Hematopoietic multipotent progenitor cell (in vitro differentiated cells): Measurements from ENCODE around the gene POU2F3. TPM values are rescaled to one million over a fixed set of nuclear protein-coding genes. Genes with fewer than 3 reads are reported as not detected.

ENCODE experiments used
- DNase-seq, 3 donors: peaks; one replicate each; pipeline ENCODE4 v3.0.0-alpha.2; 2011 to 2015; ENCODE audit warnings: low read depth in 2 of 3, low spot score in 2 of 3
- total RNA-seq: library from RNA; depleted of rRNA; stranded (reverse); fragments of >200 nt; gene quantifications from one replicate; pipeline ENCODE4 v1.2.3, GENCODE V29; 2012

POU2F3 gene
- total RNA-seq, 1 donor, result not detected

GRCh38 chr11:120210626-120211521, 29.1 kb upstream of the POU2F3 start, which contains the start of gene OAF:
Gene OAF, plus strand, starts transcription at chr11:120211032. Its CDS starts 248 bp downstream, at chr11:120211280.
- peak; percentile 21 to 91 (median 87) for DNase-seq

GRCh38 chr11:120211522-120212258, 28.2 kb upstream of the POU2F3 start:
- no peak for DNase-seq

DNA sequence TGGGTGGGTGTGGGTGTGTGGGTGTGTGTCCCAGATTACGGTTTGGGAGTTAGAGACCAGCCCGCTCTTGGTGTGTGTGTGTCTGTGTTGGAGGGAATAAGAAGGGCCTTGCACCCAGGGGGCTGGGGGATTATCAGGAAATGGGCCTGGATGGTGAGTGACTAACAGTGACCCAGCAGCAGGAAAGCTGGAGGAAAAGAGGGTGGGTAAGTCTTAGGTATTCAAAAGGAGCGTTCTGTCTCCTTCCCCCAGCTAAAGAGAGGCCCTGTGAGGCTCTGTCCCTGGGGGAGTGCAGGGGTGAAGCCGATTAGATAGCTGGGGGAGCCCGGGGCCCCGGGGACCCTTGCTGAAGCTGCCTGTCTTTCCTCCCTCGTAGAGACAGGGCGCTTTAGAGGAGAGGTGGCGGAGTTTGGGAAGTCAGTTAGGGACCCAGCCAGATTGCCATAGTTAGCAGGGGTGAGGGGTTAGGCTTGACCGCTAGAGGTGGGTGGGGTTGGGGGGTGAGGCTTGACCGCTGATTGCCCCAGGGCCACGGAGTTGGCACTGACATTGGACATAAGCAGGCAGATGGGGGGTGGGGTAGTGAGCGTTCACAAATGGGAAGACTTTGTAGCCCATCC, 27.6 kb upstream of the POU2F3 start:
- no peak for DNase-seq

GRCh38 chr11:120212926-120213325, 27.0 kb upstream of the POU2F3 start:
- DNase-seq, result no peak

GRCh38 chr11:120214581-120214980, 25.4 kb upstream of the POU2F3 start:
- no peak for DNase-seq

DNA sequence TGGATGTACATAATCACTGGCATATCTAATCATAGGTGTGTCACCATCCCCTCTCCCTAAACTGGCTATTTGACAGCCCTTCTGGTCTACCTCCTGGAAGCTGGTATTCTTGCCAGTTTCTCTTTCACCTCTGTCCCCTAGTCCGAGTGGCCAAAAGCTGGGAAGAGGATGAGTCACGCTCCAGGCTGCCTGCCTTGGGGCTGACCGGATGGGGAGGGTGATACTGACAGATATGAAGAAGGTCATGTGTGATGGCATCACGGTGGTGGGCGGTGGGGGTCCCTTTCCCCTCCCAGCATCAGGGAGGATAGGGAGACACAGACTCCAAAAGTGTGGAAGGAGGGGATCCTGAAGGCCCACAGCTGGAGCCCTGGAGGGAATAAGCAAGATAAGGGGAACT, 24.3 kb upstream of the POU2F3 start:
- DNase-seq, result no peak

DNA sequence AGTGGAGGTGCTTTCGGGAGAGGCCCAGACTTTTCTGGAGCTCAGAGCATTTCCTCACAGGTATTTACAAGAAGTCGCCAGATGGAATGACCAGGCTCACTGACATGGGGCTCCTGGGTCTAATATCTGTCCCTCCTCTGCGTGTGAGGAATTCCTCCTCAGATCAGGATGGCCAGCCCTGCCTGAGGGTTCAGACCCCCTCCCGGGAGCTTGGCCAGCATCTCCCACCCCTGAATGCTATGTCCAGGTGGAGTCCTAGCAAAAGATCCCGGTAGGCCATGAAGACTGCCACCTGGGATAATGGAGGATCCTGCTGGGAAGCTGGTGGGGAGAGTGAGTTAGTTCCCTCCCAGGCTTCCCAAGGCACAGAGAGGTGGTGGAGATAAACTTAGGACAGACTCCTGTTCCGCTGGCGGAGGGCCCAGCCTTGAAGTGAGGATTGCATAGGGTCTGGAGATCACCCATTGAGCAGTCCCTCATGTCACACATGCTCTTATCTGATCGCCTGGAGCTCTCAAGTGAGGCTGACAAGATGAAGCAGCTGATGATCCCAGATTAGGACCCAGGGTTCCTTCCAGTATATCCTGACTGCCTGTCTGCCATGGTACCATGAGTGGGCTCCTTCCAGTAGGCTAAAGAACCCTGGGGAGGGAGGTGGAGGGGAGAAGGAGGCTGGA, 23.4 kb upstream of the POU2F3 start:
- no peak for DNase-seq

DNA sequence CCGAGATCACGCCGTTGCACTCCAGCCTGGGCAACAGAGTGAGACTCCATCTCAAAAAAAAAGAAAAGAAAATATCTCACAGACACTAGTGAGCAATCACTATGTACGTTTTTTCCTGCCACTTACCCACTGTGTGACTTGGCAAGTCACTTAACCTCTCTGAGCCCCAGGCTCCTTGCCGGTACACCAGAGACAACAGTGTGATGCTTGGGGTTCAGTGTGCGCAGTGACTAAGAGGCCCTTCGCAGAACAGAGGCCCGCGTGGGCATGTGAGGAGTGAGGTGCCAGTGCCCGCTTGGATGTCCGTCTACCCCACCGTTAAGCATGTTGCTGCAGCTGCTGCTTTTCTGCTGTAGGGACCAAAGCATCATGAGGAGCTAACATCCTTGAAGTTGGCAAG, 22.4 kb upstream of the POU2F3 start:
- DNase-seq, result no peak

- DNase-seq, result no peak
Measured at GRCh38 chr11:120217941-120218694, 21.8 kb upstream of the POU2F3 start.

DNA sequence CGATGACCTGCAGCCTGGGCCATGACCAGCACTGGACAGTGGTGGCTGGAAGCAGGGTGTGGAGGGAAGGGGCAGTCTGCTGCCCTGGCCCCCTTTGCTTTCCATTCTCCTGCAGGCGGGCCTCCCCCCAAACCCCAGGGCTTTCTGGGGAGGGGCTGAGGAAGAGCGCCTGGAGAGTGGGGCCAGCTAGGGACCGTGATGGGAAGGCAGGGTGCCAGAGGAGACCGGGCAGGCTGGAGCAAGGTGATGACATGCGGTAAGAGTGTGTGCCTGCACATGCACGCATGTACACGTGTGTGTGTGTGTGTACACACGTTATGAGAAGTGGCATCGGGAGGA, 21.3 kb upstream of the POU2F3 start:
- no peak for DNase-seq

- DNase-seq, result no peak
Measured at GRCh38 chr11:120219232-120219937, 20.6 kb upstream of the POU2F3 start.

GRCh38 chr11:120219938-120220746, 19.8 kb upstream of the POU2F3 start:
- no peak for DNase-seq

DNA sequence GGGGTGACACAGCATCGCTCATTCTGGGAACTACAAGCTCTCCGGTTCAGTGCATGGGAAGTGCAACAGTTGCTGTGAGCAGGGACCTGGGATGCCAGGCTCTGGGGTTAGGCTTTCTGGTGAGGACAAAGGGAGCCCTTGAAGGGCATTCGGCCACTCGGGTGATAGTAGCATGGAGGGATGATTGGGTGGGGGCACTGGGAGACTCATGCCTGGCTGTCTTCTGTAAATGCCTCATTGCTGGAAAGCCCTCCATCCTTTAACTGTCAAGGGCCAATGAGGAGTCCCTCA, 19.2 kb upstream of the POU2F3 start:
- no peak for DNase-seq

GRCh38 chr11:120221115-120221752, 18.7 kb upstream of the POU2F3 start:
- DNase-seq, result no peak

DNA sequence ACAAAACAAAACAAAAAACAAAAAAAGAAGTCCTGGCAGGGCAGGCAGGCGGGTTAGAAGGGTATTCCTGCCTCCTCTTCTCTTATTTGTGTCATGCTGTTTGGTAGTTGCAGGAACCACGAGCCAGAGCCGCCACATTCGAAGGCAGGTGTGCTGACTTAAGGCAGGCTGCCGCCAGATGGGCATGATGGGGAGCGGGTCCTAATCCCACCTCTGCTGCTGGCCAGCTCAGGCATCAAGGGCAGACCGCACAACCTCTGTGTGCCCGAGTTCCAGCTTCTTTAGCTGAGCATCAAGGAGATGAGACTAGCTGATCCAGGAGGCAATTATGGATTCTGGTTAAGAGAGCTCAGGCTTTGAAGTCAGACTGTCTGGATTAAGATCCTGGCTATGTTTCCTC, 17.0 kb upstream of the POU2F3 start:
- no peak for DNase-seq

DNA sequence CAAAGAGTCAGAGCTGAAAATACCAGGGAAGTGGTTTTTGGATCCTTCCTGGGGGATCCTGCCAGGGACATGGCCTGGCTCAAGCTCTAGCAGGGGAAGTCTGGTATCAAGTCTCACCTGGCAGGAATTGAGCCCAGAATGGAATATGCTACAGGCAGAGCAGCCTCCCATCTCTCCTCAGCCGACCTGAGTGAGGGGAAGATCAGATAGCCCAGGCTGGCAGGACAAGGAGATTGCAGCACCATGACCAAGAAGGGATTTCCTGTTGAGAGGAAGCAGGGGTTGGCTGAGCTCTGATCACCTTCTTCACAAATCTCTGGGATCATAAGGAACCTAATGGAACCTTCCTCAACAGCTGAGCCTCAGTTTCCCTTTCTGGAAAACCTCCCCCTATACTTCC, 16.1 kb upstream of the POU2F3 start:
- no peak for DNase-seq

GRCh38 chr11:120224361-120224760, 15.6 kb upstream of the POU2F3 start:
- DNase-seq, result peak in 2 of 3 donors; percentile 44 to 61
